NCI-H82 (cell line): ENCODE results near the gene PYGB.
"Not testable (repeated sequence)": the region's sequence is repeated elsewhere in the genome, so short reads cannot be mapped to it uniquely, and the experiment has no call there.

ENCODE experiments used
- DNase-seq: peaks from one replicate; lab custom pipeline; 2025; lab: John Stamatoyannopoulos, UW

Gene PYGB

GRCh38 chr20:25296094-25297093 lies 48.5 kb downstream of the PYGB start:
- DNase-seq = peak; percentile 63

- no peak for DNase-seq
These were observed 49.4 kb downstream of the PYGB start for GRCh38 chr20:25297141-25297905.

GRCh38 chr20:25299806-25300205 lies 51.9 kb downstream of the PYGB start:
- no peak for DNase-seq

- DNase-seq = peak; percentile 36
These were observed 52.7 kb downstream of the PYGB start for GRCh38 chr20:25300496-25301170.

- DNase-seq = no peak
These were observed 53.6 kb downstream of the PYGB start for GRCh38 chr20:25301357-25301920.

GRCh38 chr20:25302596-25302995 lies 54.7 kb downstream of the PYGB start:
- no peak for DNase-seq

GRCh38 chr20:25303292-25304024 lies 55.6 kb downstream of the PYGB start:
- no peak for DNase-seq

- no peak for DNase-seq
These were observed 56.2 kb downstream of the PYGB start for GRCh38 chr20:25304025-25304549.

GRCh38 chr20:25306991-25307903 lies 59.4 kb downstream of the PYGB start:
- DNase-seq = no peak

GRCh38 chr20:25308083-25308491 lies 60.2 kb downstream of the PYGB start:
- DNase-seq = no peak

- no peak for DNase-seq
These were observed 60.9 kb downstream of the PYGB start for GRCh38 chr20:25308671-25309394.

GRCh38 chr20:25309395-25310267 lies 61.7 kb downstream of the PYGB start:
- DNase-seq = no peak

GRCh38 chr20:25310268-25310920 lies 62.5 kb downstream of the PYGB start:
- peak; percentile 45 for DNase-seq

- no peak for DNase-seq
These were observed 63.2 kb downstream of the PYGB start for GRCh38 chr20:25310921-25311728.

- DNase-seq = not testable (repeated sequence)
These were observed 64.8 kb downstream of the PYGB start for GRCh38 chr20:25312716-25313115.

- DNase-seq = no peak
These were observed 65.7 kb downstream of the PYGB start for GRCh38 chr20:25313593-25313992.
